G401 (cell line): ENCODE measurements around the gene FAM81B. TPM values are rescaled to one million over a fixed set of nuclear protein-coding genes. Genes with fewer than 3 reads are reported as not detected.

Source experiments
- DNase-seq: peaks from one replicate; pipeline ENCODE4 v3.0.0-alpha.2; 2015; ENCODE audit warnings: low spot score
- in situ Hi-C: cut with HindIII; loops from 2 replicates; pipeline ENCODE4 v1.10.0; 2016; ENCODE audit warnings: low sequenced_read_pairs, mixed read lengths
- total RNA-seq: library from RNA; depleted of rRNA; stranded (reverse); fragments of >200 nt; shearing (Covaris generic); gene quantifications from 2 replicates; pipeline ENCODE4 v1.2.3, GENCODE V29; 2014

FAM81B gene
- total RNA-seq, 1 experiment from 2014 or later: not detected

GRCh38 chr5:95393279-95393678 lies 2.1 kb downstream of the FAM81B start:
- in situ Hi-C loops: no loop called here
- no peak for DNase-seq

GRCh38 chr5:95398989-95399388 lies 7.8 kb downstream of the FAM81B start:
- no peak for DNase-seq
- in situ Hi-C loops: no loop called here

DNA sequence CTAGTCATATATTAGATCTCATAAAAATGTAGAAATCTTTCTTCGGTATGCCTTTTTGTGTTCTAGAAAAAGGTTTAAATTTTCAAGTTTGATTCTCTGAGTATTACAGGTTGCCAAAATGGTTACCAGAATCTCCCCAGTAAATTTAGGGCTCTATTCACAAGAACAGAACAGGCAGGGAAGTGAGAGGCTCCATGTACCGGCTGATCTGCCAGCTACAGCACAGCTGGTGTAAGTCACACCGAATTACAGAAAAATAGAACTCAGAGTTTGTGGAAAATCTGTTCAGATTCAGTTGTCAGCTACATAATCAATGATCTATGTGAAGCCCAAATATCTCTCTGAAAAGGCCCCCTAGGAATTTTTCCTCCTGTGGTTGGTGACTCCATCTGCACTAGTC lies 10.5 kb downstream of the FAM81B start:
- in situ Hi-C loops: no loop called here
- peak; percentile 9 for DNase-seq

DNA sequence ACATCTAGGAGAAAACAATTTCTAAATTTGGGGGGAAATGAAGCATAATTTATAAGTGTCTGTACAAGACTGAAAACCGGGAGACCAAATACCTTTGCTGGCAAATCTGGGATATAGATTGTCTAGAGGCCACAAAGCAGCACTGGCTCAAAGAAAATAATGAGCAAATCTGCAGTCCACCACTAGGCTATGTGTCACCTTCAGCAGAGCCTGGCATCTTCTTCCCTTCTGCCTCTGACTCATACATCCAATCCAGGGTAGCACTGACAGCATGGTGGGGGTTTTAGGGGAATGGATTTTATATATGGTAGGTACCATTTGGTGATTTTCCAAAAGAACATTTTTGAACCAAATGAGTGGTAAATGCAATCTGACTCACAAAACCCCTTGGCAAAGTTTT lies 12.8 kb downstream of the FAM81B start:
- in situ Hi-C loops: no loop called here
- no peak for DNase-seq

GRCh38 chr5:95406426-95407090 lies 15.4 kb downstream of the FAM81B start:
- in situ Hi-C loops: no loop called here
- no peak for DNase-seq

GRCh38 chr5:95410279-95410678 lies 19.1 kb downstream of the FAM81B start:
- DNase-seq: peak; percentile 75
- in situ Hi-C loops: no loop called here

- in situ Hi-C loops: no loop called here
- no peak for DNase-seq
Observed at GRCh38 chr5:95411474-95411873, 20.3 kb downstream of the FAM81B start.

DNA sequence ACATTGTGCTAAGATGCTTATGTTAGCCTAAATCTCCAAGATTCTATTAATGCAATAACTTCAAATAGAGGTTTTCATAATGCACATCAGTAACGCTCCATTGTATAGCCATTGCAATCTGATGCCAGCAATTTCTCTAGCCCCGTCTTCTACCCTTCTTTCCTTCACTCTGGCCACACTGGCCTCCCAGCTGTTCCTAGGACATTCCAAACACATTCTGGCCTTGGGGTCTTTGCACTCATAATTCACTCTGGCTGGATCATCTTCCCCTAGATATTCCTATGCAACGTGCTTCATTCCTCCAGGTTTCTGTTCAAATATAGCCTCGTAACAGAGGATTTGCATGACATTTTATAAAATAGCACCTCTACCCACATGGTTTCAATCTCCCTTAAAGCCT lies 23.3 kb downstream of the FAM81B start:
- in situ Hi-C loops: no loop called here
- DNase-seq: no peak

DNA sequence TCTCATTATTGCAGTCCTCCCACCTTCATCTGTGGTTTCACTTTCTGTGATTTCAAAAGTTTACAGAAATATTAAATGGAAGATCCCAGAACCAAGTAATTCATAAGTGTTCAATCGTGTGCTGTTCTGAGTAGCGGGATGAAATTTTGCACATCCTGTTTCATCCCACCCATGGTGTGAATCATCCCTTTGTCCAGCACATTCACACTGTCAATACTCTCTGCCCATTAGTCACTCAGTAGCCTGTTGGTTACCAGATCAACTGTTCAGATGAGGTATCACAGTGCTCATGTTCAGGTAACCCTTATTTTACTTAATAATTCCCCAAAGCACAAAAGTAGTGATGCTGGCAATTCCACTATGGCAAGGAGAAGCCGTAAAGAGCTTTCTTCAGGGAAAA lies 26.8 kb downstream of the FAM81B start:
- DNase-seq: no peak
- in situ Hi-C loops: no loop called here

- in situ Hi-C loops: no loop called here
- no peak for DNase-seq
Observed at GRCh38 chr5:95422838-95423237, 31.7 kb downstream of the FAM81B start.

GRCh38 chr5:95424016-95424415 lies 32.9 kb downstream of the FAM81B start:
- in situ Hi-C loops: no loop called here
- DNase-seq: no peak

DNA sequence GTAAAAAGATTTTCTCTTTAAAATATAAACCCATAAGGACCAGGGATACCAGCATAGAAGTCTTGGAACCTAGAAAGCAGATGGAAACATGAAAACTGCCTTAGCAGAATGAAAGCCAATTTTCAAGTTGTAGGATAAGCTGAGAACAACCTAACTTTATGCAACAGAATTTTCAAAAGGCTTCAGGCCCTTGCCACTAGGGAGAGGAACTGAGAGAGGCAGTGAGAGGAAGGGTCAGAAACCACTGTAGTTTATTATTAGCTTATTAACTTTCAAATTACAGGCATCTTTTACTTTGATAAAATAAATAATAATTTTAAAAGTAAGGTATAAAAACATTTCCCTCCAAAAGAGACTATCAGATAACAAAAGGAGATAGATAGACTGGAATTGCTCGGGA lies 33.4 kb downstream of the FAM81B start:
- in situ Hi-C loops: no loop called here
- no peak for DNase-seq

DNA sequence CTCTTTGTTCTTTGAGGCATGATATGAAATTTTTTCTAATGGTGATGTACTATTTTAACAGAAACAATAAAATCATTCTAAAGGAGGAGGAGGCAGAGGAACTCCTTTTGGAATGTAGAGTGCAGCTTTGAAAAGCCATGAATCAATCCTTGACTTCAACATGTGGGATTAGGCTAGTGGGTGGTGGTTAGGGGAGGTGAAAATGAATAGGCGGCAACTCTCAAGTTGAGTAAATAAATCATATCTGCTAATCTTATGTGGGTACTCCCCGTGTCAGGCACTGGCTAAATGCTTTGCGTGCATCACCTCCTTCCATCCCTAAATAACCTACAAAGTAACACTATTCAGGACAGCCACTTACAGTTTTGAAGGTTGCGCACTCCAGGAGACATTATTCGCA lies 35.1 kb downstream of the FAM81B start:
- in situ Hi-C loops: no loop called here
- no peak for DNase-seq

DNA sequence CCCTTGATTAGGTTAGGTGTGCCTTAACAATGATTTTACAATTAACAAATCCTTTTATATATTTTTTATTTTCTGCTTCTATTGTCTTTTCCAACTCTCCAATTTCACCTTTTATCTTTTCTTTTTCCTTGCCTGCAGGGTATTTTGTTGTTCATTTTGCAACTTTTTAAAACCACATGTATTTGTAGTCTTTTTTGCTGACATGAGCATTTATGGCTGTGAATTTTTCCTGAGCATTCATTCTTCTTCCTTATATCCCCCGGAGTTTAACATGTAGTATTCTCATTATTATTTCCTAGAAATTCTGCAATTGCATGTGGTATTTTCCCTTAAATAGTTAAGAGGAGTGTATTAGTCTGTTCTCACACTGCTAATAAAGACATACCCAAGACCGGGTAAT lies 41.6 kb downstream of the FAM81B start:
- DNase-seq: no peak
- in situ Hi-C loops: no loop called here

DNA sequence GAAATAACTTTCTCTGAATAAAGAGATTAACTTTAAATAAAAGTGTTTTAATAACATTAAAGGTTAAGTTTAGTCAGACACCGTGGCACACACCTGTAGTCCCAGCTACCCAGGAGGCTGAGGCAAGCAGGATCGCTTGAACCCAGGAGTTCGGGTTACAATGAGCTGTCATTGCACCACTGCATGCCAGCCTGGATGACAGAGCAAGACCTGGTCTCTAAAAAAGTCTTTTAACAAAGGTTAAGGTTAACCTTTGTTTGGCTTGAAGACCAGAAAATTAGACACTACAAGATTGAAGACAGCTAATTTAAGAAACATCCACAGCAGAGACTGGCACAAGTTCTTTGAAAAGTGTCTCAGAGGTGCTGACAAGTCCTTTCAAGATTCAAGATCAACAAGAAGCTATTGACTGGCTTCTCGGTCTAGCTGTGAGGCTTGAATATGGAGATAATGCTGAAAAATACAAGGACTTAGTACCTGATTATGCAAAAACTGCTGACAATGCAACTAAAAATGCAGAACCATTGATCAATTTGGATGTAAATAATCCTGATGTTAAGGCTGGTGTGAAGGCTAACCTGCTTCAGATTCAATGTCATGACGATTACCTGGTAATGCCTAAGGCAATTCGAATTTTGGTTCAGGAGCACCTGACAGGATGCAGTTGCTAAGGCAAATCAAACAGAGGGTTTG lies 48.8 kb downstream of the FAM81B start:
- in situ Hi-C loops: no loop called here
- no peak for DNase-seq

GRCh38 chr5:95440825-95441224 lies 49.7 kb downstream of the FAM81B start:
- DNase-seq: no peak
- in situ Hi-C loops: no loop called here

GRCh38 chr5:95441636-95442035 lies 50.5 kb downstream of the FAM81B start:
- in situ Hi-C loops: no loop called here

DNA sequence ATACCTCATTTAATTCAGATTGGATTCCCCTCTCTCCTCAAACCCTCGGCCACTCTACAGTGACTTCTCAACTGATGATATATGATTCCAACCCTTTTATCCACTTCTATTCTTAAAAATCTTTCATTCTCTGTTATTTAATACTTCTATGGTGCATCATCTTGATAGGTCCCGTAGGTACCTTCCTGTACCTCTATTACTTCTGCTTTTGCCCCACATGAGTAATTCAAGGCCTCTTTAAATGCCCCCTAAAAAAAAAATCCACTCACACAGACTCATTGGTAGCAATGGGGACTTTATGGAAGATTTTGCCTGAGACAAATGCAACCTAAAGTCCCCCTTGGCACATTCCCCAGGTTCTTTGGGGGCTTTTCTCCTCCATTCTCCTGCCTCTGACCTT lies 54.3 kb downstream of the FAM81B start:
- DNase-seq: no peak
- in situ Hi-C loops: no loop called here

More at GRCh38 chr5:95441636-95442035, 50.5 kb downstream of the FAM81B start:
- DNase-seq: no peak

GRCh38 chr5:95445995-95446394 lies 54.8 kb downstream of the FAM81B start:
- no peak for DNase-seq
- in situ Hi-C loops: no loop called here

DNA sequence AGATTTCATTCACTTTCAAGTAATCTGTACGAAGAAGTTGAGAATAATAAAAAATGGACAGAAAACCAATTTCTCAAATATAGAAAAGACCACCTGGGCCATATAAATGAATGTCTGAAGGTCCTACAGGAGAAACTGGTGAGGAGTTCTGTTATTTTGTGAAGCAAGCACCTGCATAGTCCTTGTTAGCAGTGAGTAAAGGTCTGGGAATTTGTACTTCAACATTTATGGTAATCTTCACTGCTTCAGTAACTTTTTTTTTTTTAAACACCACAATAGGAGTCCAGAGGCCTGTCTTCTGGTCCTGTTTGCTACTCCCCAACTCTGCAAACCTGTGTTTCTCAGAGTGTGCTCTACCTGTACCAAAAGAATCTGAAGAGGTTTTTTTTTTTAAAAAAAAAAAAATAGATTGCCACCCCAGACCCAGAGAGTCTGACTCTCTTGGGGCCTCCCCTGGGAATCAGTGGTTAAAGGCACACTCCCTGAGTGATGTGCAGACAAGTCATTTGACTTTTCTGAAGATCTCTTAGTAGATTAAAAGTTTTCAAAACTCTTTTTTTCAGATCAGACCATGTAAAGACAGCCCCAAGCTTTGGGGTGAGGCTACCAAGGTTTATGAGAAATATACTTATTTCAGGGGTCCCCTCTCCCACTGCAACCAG lies 55.5 kb downstream of the FAM81B start:
- in situ Hi-C loops: no loop called here

DNA sequence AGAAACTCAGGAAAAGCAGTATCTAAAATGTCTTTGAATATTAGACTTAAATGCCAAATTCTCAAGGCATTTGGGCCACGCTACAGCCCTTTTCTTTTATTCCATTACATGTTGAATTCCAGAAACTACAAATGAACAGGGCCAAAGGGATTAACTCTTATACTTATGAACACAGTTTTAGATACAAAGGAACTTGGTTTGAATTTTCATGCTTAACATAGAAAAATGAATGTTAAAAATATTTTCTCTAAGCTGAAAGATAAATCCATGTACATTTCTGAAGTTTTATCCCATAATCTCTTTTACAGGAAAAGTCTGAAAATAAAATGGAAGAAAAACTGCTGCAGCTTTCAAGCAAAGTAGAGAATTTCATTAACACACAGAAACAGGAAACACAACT lies 56.8 kb downstream of the FAM81B start:
- in situ Hi-C loops: no loop called here
- DNase-seq: no peak

More for the DNA sequence above, 55.5 kb downstream of the FAM81B start:
- no peak for DNase-seq
